BLaER1 treated with 17β-estradiol and CSF1 and Interleukin-3, amounts not matched to agents 10 nM and 100 nM (cell line): Measurements from ENCODE around the gene USP34.

Source experiments
- H3K27ac ChIP-seq, 11 experiments: shearing (Covaris generic); formaldehyde crosslinking; 2 replicates each; pipeline ENCODE4 v1.8.1; 2022
- H3K27me3 ChIP-seq, 11 experiments: shearing (Covaris generic); formaldehyde crosslinking; 2 replicates each; pipeline ENCODE4 v1.8.1; 2022
- H3K36me3 ChIP-seq, 11 experiments: shearing (Covaris generic); formaldehyde crosslinking; 2 replicates each; pipeline ENCODE4 v1.8.1; 2022
- H3K4me1 ChIP-seq, 10 experiments: shearing (Covaris generic); formaldehyde crosslinking; 2 replicates each; pipeline ENCODE4 v1.8.1; 2022
- H3K4me2 ChIP-seq, 11 experiments: shearing (Covaris generic); formaldehyde crosslinking; 2 replicates each; pipeline ENCODE4 v1.8.1; 2022
- H3K4me3 ChIP-seq, 10 experiments: shearing (Covaris generic); formaldehyde crosslinking; 2 replicates each; pipeline ENCODE4 v1.8.1; 2022
- H3K9ac ChIP-seq, 11 experiments: shearing (Covaris generic); formaldehyde crosslinking; 2 replicates each; pipeline ENCODE4 v1.8.1; 2022
- H3K9me3 ChIP-seq, 11 experiments: shearing (Covaris generic); formaldehyde crosslinking; replicated peaks in 1 of 11; 2 replicates each; pipeline ENCODE4 v1.8.1; 2022
- H4K20me1 ChIP-seq, 11 experiments: shearing (Covaris generic); formaldehyde crosslinking; 2 replicates each; pipeline ENCODE4 v1.8.1; 2022
- Cebpa-rat ChIP-seq, 11 experiments: shearing (Covaris generic); IDR thresholded peaks; 2 replicates each; pipeline ENCODE4 v1.8.1; 2022

USP34 gene

GRCh38 chr2:61328707-61329251, 142.1 kb downstream of the USP34 start:
- Histone ChIP-seq H3K4me3 (no peak overlapping the region), H4K20me1 (peaks cover 0 to 10% (median 0%) of the 10 kb centered on the region in 11 experiments; a peak in 4 of 22 replicates), H3K27me3 (no peaks in the 10 kb centered on the region), H3K9me3 (no peaks in the 10 kb centered on the region), H3K4me1 (no peaks in the 10 kb centered on the region), H3K9ac (no peak overlapping the region), H3K4me2 (no peak overlapping the region), H3K36me3 (peaks cover 83 to 99% (median 92%) of the 10 kb centered on the region in 11 experiments), H3K27ac (no peak overlapping the region)
- no peak for TF ChIP-seq Cebpa-rat (IDR thresholded peaks at IDR 0.05)

DNA sequence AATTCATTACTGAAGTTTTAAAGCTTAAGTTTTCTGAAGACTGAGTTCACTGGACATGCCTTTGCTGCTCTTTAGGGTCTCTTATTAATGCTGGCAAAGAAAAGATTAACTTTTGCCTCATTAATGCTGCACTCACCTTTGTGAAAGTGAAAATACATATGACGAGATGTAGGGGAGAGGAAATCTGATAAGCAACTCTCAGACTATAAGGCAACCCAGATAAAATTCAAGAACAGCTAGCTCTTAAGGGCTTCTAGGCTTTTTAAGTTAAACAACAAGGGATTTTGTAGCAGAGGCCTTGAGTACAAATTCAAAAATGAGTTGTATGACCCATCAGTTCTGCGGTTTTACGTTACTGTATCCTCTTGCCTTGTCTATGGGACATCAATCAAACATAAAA, 143.7 kb downstream of the USP34 start:
- Histone ChIP-seq H3K36me3 (peaks cover 77 to 99% (median 91%) of the 10 kb centered on the region in 11 experiments), H3K4me2 (no peak overlapping the region), H3K27me3 (no peaks in the 10 kb centered on the region), H3K4me3 (no peak overlapping the region), H3K9me3 (no peaks in the 10 kb centered on the region), H4K20me1 (peaks cover 0 to 10% (median 0%) of the 10 kb centered on the region in 11 experiments; a peak in 4 of 22 replicates), H3K4me1 (no peaks in the 10 kb centered on the region), H3K27ac (no peak overlapping the region), H3K9ac (no peak overlapping the region)
- TF ChIP-seq Cebpa-rat (IDR thresholded peaks at IDR 0.05) = no peak

DNA sequence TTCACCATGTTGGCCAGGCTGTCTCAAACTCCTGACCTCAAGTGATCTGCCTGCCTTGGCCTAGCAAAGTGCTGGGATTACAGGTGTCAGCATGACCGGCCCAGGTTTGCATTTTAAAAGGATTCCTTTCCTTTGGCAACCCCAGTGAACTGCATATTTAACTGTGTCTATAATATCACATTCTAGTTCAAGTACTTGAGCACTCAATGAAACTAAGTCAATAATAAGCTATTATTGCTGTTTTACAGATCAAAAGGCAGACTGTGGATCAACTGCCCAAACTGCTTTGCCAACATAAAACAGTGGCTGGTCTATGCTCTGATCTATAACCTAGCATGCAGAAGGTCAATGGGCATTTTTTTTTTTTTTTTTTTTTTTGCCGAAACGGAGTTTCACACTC, 144.5 kb downstream of the USP34 start:
- Histone ChIP-seq H3K4me2 (no peak overlapping the region), H3K27ac (no peak overlapping the region), H3K4me1 (no peaks in the 10 kb centered on the region), H3K9me3 (no peaks in the 10 kb centered on the region), H3K4me3 (no peak overlapping the region), H3K27me3 (no peaks in the 10 kb centered on the region), H3K36me3 (peaks cover 80 to 99% (median 94%) of the 10 kb centered on the region in 11 experiments), H4K20me1 (peaks cover 0 to 10% (median 0%) of the 10 kb centered on the region in 11 experiments; a peak in 4 of 22 replicates), H3K9ac (no peak overlapping the region)
- TF ChIP-seq Cebpa-rat (IDR thresholded peaks at IDR 0.05) = no peak

DNA sequence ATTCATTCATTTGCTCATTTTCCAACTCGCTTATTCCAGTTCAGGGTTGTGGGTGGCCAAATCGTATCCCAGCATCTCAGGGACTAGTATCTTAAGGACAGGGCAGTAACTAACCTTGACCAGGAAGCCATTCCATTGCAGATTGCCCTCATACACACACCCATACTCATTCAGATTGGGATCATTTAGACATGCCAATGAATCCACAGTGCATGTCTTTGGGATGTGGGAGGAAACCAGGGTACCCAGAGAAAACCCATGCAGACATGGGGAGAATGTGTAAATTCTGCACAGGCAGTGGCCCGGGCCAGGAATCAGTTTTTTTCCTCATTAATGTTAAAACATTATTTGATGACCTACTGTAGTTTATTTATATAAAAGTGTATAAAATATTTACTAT, 150.7 kb downstream of the USP34 start:
- Histone ChIP-seq H3K27ac (no peak overlapping the region), H3K27me3 (no peaks in the 10 kb centered on the region), H3K9ac (no peak overlapping the region), H4K20me1 (peaks cover 0 to 6% (median 0%) of the 10 kb centered on the region in 11 experiments; a peak in 1 of 22 replicates), H3K9me3 (no peaks in the 10 kb centered on the region), H3K4me3 (no peak overlapping the region), H3K4me2 (no peak overlapping the region), H3K36me3 (peaks cover 89 to 100% (median 96%) of the 10 kb centered on the region in 11 experiments), H3K4me1 (no peaks in the 10 kb centered on the region)
- TF ChIP-seq Cebpa-rat (IDR thresholded peaks at IDR 0.05) = no peak

DNA sequence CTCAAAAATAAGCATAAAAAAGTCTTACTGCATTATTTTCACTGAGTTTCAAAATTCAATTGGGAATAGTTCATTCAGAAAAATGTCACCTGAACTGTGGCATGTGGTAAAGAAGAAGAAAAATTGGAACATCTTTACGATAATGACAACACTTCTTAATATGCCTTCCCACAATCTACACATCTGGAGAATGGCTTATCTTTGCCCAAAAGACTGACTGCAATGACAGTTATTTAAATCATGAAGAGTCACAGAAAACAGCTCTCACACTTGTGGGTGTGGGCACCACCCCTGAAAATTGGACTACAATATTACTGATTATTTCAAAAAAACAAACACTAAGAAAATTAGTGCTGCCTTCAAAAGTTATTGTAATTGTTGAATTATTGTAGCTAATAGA, 152.3 kb downstream of the USP34 start:
- H3K9ac ChIP-seq = no peak overlapping the region
- no peak overlapping the region for H3K4me3 ChIP-seq

DNA sequence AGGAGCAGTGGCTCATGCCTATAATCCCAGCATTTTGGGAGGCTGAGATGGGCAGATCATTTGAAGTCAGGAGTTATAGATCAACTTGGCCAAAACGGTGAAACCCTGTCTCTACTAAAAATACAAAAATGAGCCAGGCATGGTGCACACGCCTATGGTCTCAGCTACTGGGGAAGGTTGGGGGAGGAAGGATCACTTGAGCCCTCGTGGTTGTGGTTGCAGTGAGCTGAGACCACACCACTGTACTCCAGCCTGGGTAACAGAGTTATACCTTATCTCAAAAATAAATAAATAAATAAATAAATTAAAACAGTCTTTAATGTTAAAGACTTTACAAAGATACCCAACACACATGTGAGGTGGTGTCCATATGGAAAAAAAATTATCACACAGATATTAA, 174.9 kb downstream of the USP34 start:
- Histone ChIP-seq H3K4me1 (no peaks in the 10 kb centered on the region), H3K4me3 (no peak overlapping the region), H3K9ac (no peak overlapping the region), H3K4me2 (no peak overlapping the region), H3K27me3 (no peaks in the 10 kb centered on the region), H3K36me3 (peaks cover 87 to 99% (median 96%) of the 10 kb centered on the region in 11 experiments), H3K27ac (no peak overlapping the region), H3K9me3 (no peaks in the 10 kb centered on the region), H4K20me1 (0 out of 22 replicates have a peak, but pooled peaks cover 0 to 7% (median 0%) of the 10 kb centered on the region in 11 experiments)
- no peak for TF ChIP-seq Cebpa-rat (IDR thresholded peaks at IDR 0.05)

More for the DNA sequence above, 152.3 kb downstream of the USP34 start:
- Histone ChIP-seq H3K27me3 (no peaks in the 10 kb centered on the region), H3K4me2 (no peak overlapping the region), H4K20me1 (peaks cover 0 to 6% (median 0%) of the 10 kb centered on the region in 11 experiments; a peak in 1 of 22 replicates), H3K4me1 (no peaks in the 10 kb centered on the region), H3K36me3 (peaks cover 86 to 100% (median 95%) of the 10 kb centered on the region in 11 experiments), H3K27ac (no peak overlapping the region), H3K9me3 (no peaks in the 10 kb centered on the region)
- TF ChIP-seq Cebpa-rat (IDR thresholded peaks at IDR 0.05) = no peak

- Histone ChIP-seq H3K4me1 (no peaks in the 10 kb centered on the region), H3K27ac (no peak overlapping the region), H3K27me3 (no peaks in the 10 kb centered on the region), H3K36me3 (peaks cover 79 to 97% (median 94%) of the 10 kb centered on the region in 11 experiments), H4K20me1 (peaks cover 0 to 15% (median 0%) of the 10 kb centered on the region in 11 experiments; a peak in 4 of 22 replicates), H3K9me3 (no peaks in the 10 kb centered on the region), H3K4me3 (no peak overlapping the region), H3K9ac (no peak overlapping the region), H3K4me2 (no peak overlapping the region)
- no peak for TF ChIP-seq Cebpa-rat (IDR thresholded peaks at IDR 0.05)
Measured at GRCh38 chr2:61291851-61292575, 178.9 kb downstream of the USP34 start.

- Histone ChIP-seq H3K27ac (no peak overlapping the region), H3K36me3 (peaks cover 60 to 92% (median 85%) of the 10 kb centered on the region in 11 experiments), H3K9me3 (no peaks in the 10 kb centered on the region), H3K27me3 (no peaks in the 10 kb centered on the region), H3K9ac (no peak overlapping the region), H3K4me1 (no peaks in the 10 kb centered on the region), H3K4me2 (no peak overlapping the region), H4K20me1 (peaks cover 0 to 15% (median 0%) of the 10 kb centered on the region in 11 experiments; a peak in 5 of 22 replicates), H3K4me3 (no peak overlapping the region)
- no peak for TF ChIP-seq Cebpa-rat (IDR thresholded peaks at IDR 0.05)
Measured at GRCh38 chr2:61288070-61288841, 182.6 kb downstream of the USP34 start.

DNA sequence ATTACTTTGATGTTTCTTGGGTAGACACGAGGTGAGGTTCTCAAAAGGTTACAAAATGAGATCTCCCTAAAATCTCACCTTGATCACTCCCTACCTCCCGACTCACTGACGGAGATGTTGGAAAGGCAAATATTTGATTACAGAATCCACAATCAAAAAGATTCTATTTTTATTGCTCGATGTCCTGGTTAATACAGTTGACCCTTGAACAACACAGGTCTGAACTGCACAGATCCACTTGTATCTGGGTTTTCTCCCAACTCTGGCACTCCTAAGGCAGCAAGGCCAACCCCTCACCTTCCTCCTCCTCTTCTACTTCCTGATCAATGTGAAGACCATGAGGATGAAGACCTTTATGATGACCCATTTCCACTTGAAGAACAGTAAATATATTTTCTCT, 183.6 kb downstream of the USP34 start:
- Histone ChIP-seq H3K4me3 (no peak overlapping the region), H3K4me1 (no peaks in the 10 kb centered on the region), H3K27me3 (no peaks in the 10 kb centered on the region), H4K20me1 (peaks cover 0 to 15% (median 0%) of the 10 kb centered on the region in 11 experiments; a peak in 5 of 22 replicates), H3K9me3 (no peaks in the 10 kb centered on the region), H3K27ac (no peak overlapping the region), H3K4me2 (no peak overlapping the region), H3K9ac (no peak overlapping the region), H3K36me3 (peaks cover 63 to 95% (median 88%) of the 10 kb centered on the region in 11 experiments)
- TF ChIP-seq Cebpa-rat (IDR thresholded peaks at IDR 0.05) = no peak
